HEK293 (cell line): ENCODE measurements around the gene HBZ.

Experiments
- CTCF ChIP-seq: fragments of 450-650 bp; formaldehyde crosslinking; IDR thresholded peaks from 2 replicates; pipeline ENCODE4 v1.5.1; 2016; ENCODE audit warnings: missing biosample characterization, missing genetic modification characterization
- PBX3 ChIP-seq: sonication (generic); formaldehyde crosslinking; IDR thresholded peaks from 2 replicates; pipeline ENCODE4 v1.8.1; 2022; ENCODE audit warnings: mild to moderate bottlenecking, moderate library complexity, missing genetic modification reagents
- ZBTB17 ChIP-seq: fragments of 450-650 bp; formaldehyde crosslinking; IDR thresholded peaks from 2 replicates; pipeline ENCODE4 v1.5.1; 2016; ENCODE audit warnings: missing biosample characterization, missing genetic modification characterization
- ZNF146 ChIP-seq: fragments of 450-650 bp; formaldehyde crosslinking; IDR thresholded peaks from 2 replicates; pipeline ENCODE4 v1.5.1; 2016; ENCODE audit warnings: missing biosample characterization, missing genetic modification characterization
- ZNF624 ChIP-seq: fragments of 450-650 bp; formaldehyde crosslinking; IDR thresholded peaks from 2 replicates; pipeline ENCODE4 v1.5.1; 2017; ENCODE audit warnings: missing biosample characterization, missing genetic modification characterization

- TF ChIP-seq CTCF (tag by site-specific recombination) = no peak
- no peak for TF ChIP-seq ZNF624 (tag by site-specific recombination)
- TF ChIP-seq PBX3 (CRISPR knock-in tag) = no peak
- TF ChIP-seq ZBTB17 = no peak
- no peak for TF ChIP-seq ZNF146
Measured at GRCh38 chr16:193441-193840, 41.0 kb downstream of the HBZ start.
